B cell (primary cell): ENCODE measurements around the gene RPA3.

Experiments used
- CTCF ChIP-seq: fragments of 200-600 bp; IDR thresholded peaks from one replicate; pipeline ENCODE4 v1.8.0; 2022; ENCODE audit warnings: antibody characterized with exemption, mild to moderate bottlenecking
- EZH2 ChIP-seq: IDR thresholded peaks from 2 replicates; pipeline ENCODE4 v1.6.1; 2012; ENCODE audit warnings: borderline replicate concordance, low read depth, mild to moderate bottlenecking, moderate library complexity, low read length; ENCODE audit not compliant: insufficient read depth, poor library complexity, severe bottlenecking

- no peak for TF ChIP-seq CTCF
- TF ChIP-seq EZH2 = no peak
Measured at GRCh38 chr7:7766671-7767070, 48.3 kb upstream of the RPA3 start.
